ENCODE measurements around the gene TTLL11. TPM values are rescaled to one million over a fixed set of nuclear protein-coding genes. Genes with fewer than 3 reads are reported as not detected.
A peak's percentile ranks its signal among the peaks of the same experiment; 100 is the strongest.

Gene TTLL11
- 1 to 10 TPM; 6.2 to 7.7 TPM for total RNA-seq

DNA sequence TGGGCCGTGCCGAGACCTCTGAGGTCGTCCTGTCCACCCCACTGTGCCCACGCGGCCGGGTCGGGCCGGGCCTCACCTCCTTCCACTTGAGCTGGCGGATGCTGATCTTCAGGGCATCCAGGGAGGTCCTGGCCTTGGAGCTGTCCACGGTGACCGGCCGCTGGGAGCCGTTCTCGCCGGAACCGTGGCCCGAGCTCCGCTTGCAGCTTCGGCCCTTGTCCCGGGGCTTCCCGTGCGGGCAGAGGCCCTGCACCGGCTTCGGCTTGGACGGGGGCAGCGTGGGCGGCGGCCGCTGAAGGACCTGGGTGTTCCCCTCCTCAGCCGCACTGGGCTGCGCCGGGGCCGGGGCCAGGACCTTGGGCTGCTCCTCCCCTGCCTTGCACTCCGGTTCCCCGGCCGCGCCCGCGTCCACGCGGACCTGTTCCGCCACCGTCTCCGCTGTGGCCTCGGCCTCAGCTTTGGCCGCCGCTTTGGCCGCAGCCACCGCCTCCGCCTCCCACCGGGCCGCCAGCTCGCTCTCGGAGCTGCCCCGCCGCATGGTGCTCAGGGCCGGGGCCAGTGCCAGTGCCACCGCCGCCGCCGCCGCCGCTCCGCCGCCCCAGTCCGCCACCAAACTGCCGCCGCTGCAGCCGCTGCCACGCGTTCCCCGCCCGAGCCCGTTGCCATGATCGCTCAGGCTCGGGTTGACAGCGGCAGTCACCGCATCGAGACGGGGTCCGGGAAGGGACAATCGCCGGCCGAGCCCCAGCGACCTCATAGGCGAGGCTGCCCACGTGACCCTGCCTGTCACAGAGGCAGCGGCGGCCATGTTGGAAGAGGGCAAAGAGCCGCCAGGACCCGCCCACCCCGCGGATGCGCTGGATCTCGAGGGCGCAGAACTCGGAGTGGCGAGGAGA, at the start of gene TTLL11:
Gene TTLL11, minus strand, starts transcription at position 698 of the 896 bp plus-strand sequence. Its CDS starts 160 bp downstream, at position 538.
- ATAC-seq (peak; percentile 96 to 98), DNase-seq (ENCODE audit: low spot score) (peak; percentile 98)
- H3K4me3 Mint-ChIP-seq = peak within 1 kb of the TSS; percentile 95
- peaks cover 5% of the 10 kb centered on the region for H3K36me3 Mint-ChIP-seq
- H3K27me3 Mint-ChIP-seq = peaks cover 8 to 12% of the 10 kb centered on the region in 2 donors
- H3K4me1 Mint-ChIP-seq (ENCODE audit: low read depth in 2 of 2) = peaks cover 36 to 41% of the 10 kb centered on the region in 2 donors
- no peaks in the 10 kb centered on the region for H3K9me3 Mint-ChIP-seq
- H3K27ac Mint-ChIP-seq = peak within 1 kb of the TSS; percentile 56 to 75

DNA sequence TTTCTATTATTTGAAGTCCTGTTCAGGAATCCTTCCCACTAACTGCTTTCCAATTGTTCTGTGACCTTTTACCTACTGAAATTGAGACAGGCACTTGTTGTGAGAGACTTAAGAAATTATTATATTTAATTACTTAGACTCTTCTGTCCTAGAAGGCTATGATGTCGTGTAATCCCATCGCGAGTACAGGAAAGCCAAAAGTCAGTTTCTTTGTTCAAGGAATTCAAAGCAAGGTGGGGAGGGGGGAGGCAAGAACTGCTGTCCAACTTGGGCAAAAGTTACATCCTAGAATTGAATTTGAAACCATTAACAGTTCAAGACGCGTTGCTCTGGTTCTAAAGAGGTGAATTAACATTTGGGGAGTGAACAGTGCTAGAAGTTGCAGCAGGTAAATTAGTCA, 48.6 kb upstream of the TTLL11 start:
- Mint-ChIP-seq H3K4me3 (no peak overlapping the region), H3K27ac (no peak overlapping the region), H3K36me3 (peaks cover 20% of the 10 kb centered on the region), H3K9me3 (no peaks in the 10 kb centered on the region), H3K4me1 (ENCODE audit: low read depth in 2 of 2) (peaks cover 0 to 7% of the 10 kb centered on the region in 2 donors), H3K27me3 (no peaks in the 10 kb centered on the region)
- DNase-seq (ENCODE audit: low spot score) (no peak), ATAC-seq (no peak)

DNA sequence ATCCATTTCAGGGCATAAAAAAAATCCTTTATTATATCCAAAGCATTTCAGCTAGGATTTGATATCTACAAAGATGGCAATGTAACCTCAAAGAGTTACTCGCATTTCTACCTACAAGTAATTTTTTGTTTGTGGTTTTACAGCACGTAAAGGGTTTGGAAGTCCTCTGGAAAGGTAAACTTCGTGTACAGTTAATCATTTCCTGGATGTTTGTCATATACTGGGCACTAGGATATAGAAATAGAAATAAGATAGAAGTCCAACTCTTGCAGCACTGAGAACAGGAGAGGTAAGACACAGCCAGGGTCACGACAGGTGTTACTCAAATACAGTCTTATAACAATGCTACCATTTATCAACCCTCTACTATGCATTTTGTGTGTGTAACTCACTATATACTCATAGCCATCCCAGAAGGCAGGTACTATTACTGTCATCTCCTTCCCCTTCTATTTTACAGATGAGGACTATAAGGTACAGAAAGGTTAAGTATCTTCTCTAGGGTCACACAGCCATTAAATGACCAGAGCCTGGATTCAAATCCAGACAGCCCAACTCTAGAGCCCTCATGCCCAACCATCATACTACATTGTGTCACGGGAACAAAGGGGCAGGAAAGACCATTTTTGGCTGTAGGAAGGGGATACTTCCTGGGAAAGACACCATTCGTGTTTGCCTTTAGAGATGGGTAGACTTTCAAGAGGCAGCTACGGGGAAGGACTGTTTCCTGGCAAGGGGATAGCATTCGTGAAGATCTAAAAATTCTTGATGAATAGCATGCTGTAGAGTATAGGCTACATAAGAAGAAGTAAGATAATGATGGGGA, 47.5 kb upstream of the TTLL11 start:
- DNase-seq (ENCODE audit: low spot score) (no peak), ATAC-seq (no peak)
- Mint-ChIP-seq H3K4me3 (no peak overlapping the region), H3K27ac (no peak overlapping the region), H3K36me3 (peaks cover 20% of the 10 kb centered on the region), H3K27me3 (no peaks in the 10 kb centered on the region), H3K4me1 (ENCODE audit: low read depth in 2 of 2) (peaks cover 0 to 7% of the 10 kb centered on the region in 2 donors), H3K9me3 (no peaks in the 10 kb centered on the region)

- H3K9me3 Mint-ChIP-seq = no peaks in the 10 kb centered on the region
These were observed 45.6 kb upstream of the TTLL11 start for GRCh38 chr9:122138560-122139268.

DNA sequence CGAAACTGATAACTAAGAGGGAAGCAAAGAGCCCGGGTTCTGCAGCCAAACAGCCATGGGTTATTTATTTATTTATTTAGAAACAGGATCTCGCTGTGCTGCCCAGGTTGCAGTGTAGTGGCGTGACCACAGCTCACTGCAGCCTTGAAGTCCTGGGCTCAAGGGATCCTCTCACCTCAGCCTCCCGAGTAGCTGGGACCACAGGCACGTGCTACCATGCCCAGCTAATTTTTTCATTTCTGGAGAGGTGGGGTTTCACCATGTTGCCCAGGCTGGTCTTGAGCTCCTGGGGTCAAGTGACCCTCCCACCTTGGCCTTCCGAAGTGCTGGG, 42.4 kb upstream of the TTLL11 start:
- no peaks in the 10 kb centered on the region for H3K9me3 Mint-ChIP-seq
- no peak overlapping the region for H3K27ac Mint-ChIP-seq
- H3K36me3 Mint-ChIP-seq = no peaks in the 10 kb centered on the region
- H3K4me1 Mint-ChIP-seq (ENCODE audit: low read depth in 2 of 2) = no peaks in the 10 kb centered on the region
- no peak for ATAC-seq
- peaks cover 0 to 6% of the 10 kb centered on the region in 2 donors for H3K27me3 Mint-ChIP-seq
- DNase-seq (ENCODE audit: low spot score) = no peak
- H3K4me3 Mint-ChIP-seq = no peak overlapping the region

More at GRCh38 chr9:122138560-122139268, 45.6 kb upstream of the TTLL11 start:
- Mint-ChIP-seq H3K4me1 (ENCODE audit: low read depth in 2 of 2) (no peaks in the 10 kb centered on the region), H3K4me3 (no peak overlapping the region), H3K27me3 (no peaks in the 10 kb centered on the region), H3K27ac (no peak overlapping the region), H3K36me3 (peaks cover 9% of the 10 kb centered on the region)
- ATAC-seq (no peak), DNase-seq (ENCODE audit: low spot score) (no peak)

DNA sequence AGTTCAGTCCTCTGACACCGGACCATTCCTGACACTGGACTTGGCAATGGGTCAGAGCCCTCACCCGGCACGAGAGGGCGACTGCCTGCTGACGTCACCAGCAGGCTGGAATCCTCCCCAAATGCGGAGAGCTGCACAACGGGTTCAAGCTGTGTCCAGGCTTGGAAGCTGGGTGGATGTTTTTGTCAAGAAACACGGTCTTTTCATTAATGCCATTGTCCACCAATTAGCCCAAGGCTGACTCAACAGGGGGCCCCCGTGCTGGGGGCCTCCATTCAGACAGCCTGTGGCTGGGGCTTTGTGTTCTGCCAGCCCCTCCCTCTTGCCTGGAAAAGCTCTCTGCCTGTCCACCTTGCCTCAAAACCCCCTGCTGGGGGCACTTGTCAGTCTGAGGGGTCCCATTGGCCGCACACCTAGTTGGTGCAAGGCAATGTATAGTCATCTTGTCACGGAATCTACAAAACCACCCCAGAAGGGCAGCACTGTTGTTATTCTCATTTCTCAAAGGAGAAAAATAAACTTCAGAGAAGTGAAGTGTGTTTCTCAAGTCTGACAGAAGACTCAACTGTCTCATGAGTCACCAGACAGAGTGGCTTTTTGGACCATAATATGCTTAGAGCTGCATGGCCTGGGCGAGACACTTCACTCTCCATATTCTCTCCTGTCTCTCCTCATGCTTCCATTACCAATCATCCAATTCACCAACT, 41.9 kb upstream of the TTLL11 start:
- no peaks in the 10 kb centered on the region for H3K36me3 Mint-ChIP-seq
- no peak overlapping the region for H3K27ac Mint-ChIP-seq
- no peaks in the 10 kb centered on the region for H3K4me1 Mint-ChIP-seq (ENCODE audit: low read depth in 2 of 2)

DNA sequence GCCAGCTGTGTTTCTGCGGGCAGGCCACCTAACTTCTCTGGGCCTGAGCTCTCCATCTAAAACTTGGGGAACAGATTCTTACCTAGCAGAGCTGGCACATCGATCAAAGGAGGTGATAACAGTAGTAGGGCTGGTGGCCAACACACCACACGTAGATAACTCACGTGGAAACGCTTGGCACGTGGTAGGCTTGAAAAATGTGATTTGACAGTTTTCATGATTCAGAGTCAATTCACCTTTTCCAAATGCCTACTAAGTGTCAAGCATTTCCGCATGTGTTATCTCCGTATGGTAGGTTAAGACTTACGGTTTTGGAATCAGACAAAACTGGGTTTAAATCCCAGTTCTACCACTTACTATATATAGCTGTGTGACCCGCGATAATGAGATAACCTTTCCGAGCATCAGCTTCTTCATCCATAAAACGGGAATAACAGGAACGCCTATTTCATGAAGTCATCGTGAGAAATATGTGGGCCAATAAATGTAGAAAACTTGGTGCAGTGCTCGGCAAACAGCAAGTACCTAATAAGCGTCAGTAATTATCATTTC, 41.0 kb upstream of the TTLL11 start:
- DNase-seq (ENCODE audit: low spot score) (no peak), ATAC-seq (no peak)
- no peaks in the 10 kb centered on the region for H3K4me1 Mint-ChIP-seq (ENCODE audit: low read depth in 2 of 2)
- peaks cover 0 to 6% of the 10 kb centered on the region in 2 donors for H3K27me3 Mint-ChIP-seq
- no peak overlapping the region for H3K4me3 Mint-ChIP-seq
- H3K27ac Mint-ChIP-seq = no peak overlapping the region
- no peaks in the 10 kb centered on the region for H3K9me3 Mint-ChIP-seq
- no peaks in the 10 kb centered on the region for H3K36me3 Mint-ChIP-seq

More for the DNA sequence above, 41.9 kb upstream of the TTLL11 start:
- no peak for ATAC-seq
- peaks cover 0 to 6% of the 10 kb centered on the region in 2 donors for H3K27me3 Mint-ChIP-seq
- H3K9me3 Mint-ChIP-seq = no peaks in the 10 kb centered on the region
- H3K4me3 Mint-ChIP-seq = no peak overlapping the region
- no peak for DNase-seq (ENCODE audit: low spot score)

- H3K27ac Mint-ChIP-seq = no peak overlapping the region
- H3K27me3 Mint-ChIP-seq = peaks cover 0 to 6% of the 10 kb centered on the region in 2 donors
- no peak for ATAC-seq
- H3K4me1 Mint-ChIP-seq (ENCODE audit: low read depth in 2 of 2) = no peaks in the 10 kb centered on the region
- DNase-seq (ENCODE audit: low spot score) = no peak
- H3K4me3 Mint-ChIP-seq = no peak overlapping the region
- H3K36me3 Mint-ChIP-seq = no peaks in the 10 kb centered on the region
- H3K9me3 Mint-ChIP-seq = no peaks in the 10 kb centered on the region
These were observed 40.3 kb upstream of the TTLL11 start for GRCh38 chr9:122133263-122133983.

- peaks cover 0 to 7% of the 10 kb centered on the region in 2 donors for H3K27me3 Mint-ChIP-seq
- H3K36me3 Mint-ChIP-seq = no peaks in the 10 kb centered on the region
- H3K9me3 Mint-ChIP-seq = no peaks in the 10 kb centered on the region
- DNase-seq (ENCODE audit: low spot score) (no peak), ATAC-seq (no peak)
- H3K4me3 Mint-ChIP-seq = no peak overlapping the region
- no peak overlapping the region for H3K27ac Mint-ChIP-seq
- H3K4me1 Mint-ChIP-seq (ENCODE audit: low read depth in 2 of 2) = no peaks in the 10 kb centered on the region
These were observed 39.4 kb upstream of the TTLL11 start for GRCh38 chr9:122132539-122132938.

DNA sequence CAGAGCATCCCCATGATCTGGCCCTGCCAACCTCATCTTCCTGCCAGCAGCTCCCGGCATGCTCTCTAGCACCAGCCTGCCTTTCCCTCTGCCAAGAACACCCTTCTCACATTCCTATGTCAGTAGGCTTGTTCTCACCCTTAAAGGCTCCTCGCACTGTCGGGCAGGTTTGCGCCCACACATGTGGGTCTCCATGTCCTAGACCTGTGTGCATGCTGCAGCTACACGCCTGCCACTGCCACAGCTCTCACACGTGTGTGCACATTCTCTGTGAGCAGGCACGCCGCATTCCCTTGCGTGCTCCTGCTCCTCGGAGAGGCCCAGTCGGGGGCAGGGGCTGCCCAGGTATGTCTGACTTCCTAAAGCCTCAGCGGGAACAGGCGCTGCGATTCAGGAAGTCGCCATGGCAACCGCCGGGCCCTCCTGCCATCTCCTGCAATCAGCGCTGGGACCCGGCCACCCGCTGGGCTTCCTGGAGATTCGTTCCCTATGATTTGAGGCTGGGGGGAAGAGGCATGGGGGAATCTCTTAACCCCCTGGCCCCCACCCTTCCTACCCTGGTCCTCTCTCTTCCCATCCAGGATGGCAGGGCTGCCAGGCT, 38.4 kb upstream of the TTLL11 start:
- ATAC-seq (no peak), DNase-seq (ENCODE audit: low spot score) (no peak)
- H3K36me3 Mint-ChIP-seq = no peaks in the 10 kb centered on the region
- no peak overlapping the region for H3K27ac Mint-ChIP-seq
- peaks cover 2 to 10% of the 10 kb centered on the region in 2 donors for H3K27me3 Mint-ChIP-seq
- H3K9me3 Mint-ChIP-seq = no peaks in the 10 kb centered on the region
- H3K4me1 Mint-ChIP-seq (ENCODE audit: low read depth in 2 of 2) = peaks cover 1 to 2% of the 10 kb centered on the region in 2 donors
- no peak overlapping the region for H3K4me3 Mint-ChIP-seq

GRCh38 chr9:122130837-122131236, 37.7 kb upstream of the TTLL11 start:
- H3K36me3 Mint-ChIP-seq = no peaks in the 10 kb centered on the region
- peaks cover 8 to 16% of the 10 kb centered on the region in 2 donors for H3K27me3 Mint-ChIP-seq
- H3K9me3 Mint-ChIP-seq = no peaks in the 10 kb centered on the region
- DNase-seq (ENCODE audit: low spot score) (no peak), ATAC-seq (no peak)
- H3K27ac Mint-ChIP-seq = no peak overlapping the region
- H3K4me3 Mint-ChIP-seq = no peak overlapping the region
- H3K4me1 Mint-ChIP-seq (ENCODE audit: low read depth in 2 of 2) = peaks cover 7 to 8% of the 10 kb centered on the region in 2 donors

- H3K36me3 Mint-ChIP-seq = no peaks in the 10 kb centered on the region
- no peaks in the 10 kb centered on the region for H3K9me3 Mint-ChIP-seq
- H3K27me3 Mint-ChIP-seq = peaks cover 15 to 21% of the 10 kb centered on the region in 2 donors
- no peak for ATAC-seq
- H3K4me3 Mint-ChIP-seq = no peak overlapping the region
- H3K4me1 Mint-ChIP-seq (ENCODE audit: low read depth in 2 of 2) = peaks cover 12% of the 10 kb centered on the region in 2 donors
- no peak overlapping the region for H3K27ac Mint-ChIP-seq
- DNase-seq (ENCODE audit: low spot score) = no peak
These were observed 36.9 kb upstream of the TTLL11 start for GRCh38 chr9:122129969-122130368.

Data from natural killer cell treated with Interleukin-12 subunit alpha and Interleukin-12 subunit beta and Interleukin-15 and Interleukin-18, amount 100 ng/mL, for 72 hours (primary cell).